NCI-H2171 (cell line): ENCODE measurements around the gene MRPS27.

Experiments
- DNase-seq: peaks from one replicate; lab custom pipeline; 2025; lab: John Stamatoyannopoulos, UW

Gene MRPS27

DNA sequence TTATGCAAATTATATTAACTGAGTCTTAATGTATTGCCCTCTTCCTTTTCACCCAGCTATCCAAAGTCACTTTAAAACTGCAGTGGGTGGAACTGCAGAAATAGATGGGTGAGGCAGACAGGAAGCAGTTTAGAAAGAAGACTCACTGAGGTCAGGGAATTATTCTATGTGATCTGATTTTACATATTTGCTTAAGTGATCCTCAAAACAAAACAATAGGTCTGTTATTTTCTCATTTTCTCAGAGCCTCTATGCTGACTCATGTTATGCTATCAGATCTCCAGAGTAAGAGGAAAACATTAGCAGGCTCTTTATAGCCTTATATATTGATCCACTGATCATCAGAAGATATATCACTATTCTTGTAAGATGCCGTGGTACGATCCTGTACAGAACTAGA lies 63.5 kb downstream of the MRPS27 start:
- DNase-seq, result no peak

DNA sequence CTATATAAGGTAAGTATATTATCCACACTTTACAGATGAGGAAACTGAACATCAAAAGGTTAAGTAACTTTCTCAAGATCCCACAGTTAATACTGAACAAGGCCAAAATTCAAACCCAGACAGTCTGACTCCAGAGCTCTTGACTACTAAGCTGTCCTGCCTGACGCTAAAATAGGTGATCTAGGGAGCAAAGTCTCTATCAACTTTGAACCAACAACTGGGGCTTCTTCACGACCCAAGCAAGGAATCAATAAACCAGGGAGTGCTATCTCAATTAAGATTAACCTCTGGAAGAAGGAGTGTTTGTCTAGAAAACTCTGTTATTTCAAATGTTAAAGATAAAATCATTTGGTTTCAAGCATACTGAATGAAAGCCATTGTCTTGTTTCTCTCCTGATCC lies 64.4 kb downstream of the MRPS27 start:
- DNase-seq, result no peak

GRCh38 chr5:72255237-72255636 lies 64.8 kb downstream of the MRPS27 start:
- DNase-seq, result no peak

DNA sequence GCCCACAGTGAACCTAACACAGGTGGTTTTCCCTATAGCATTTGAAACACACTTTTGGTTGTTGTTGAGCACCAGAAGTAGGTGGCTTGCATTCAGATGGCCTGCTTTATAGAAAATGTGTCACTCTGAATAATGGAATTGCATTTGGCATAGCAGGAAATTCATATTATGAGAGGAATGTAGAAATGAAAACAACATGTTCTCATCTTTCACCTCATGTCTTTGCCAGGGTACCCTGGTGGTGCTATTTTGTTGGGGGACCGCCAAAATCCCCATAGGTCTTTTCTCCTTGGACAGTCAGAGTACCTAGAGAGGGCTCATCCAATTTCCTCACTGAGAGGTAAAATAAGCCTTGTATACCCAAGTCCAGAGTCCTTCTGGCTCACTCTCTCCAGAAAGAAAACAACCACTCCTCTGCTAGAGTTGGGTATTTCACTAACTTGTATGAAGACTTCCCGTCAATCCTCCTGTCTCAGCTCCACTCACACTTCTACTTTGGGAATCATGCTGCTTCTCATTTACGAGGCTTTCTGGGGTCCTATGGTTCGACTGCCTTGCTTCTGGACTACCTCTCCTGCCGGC lies 67.4 kb downstream of the MRPS27 start:
- no peak for DNase-seq

DNA sequence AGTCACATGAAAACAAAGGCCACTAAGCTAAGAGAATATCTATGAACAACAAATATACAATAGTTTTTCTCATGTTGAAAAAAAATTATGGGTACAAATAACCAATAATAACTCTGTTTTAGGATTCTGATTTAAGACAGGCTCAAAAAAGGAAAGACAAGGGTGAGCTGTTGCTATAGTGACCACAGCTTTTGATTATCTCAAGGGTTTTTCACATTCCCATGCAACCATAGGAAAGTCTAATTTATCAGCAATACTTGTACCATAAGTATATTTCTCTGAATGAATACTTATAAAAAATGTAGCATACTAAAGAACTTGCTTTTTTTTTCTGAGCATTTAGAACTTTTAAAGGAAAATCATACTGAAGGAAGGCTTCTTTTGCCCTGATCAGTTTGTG lies 68.0 kb downstream of the MRPS27 start:
- no peak for DNase-seq

GRCh38 chr5:72251386-72251785 lies 68.7 kb downstream of the MRPS27 start:
- no peak for DNase-seq

DNA sequence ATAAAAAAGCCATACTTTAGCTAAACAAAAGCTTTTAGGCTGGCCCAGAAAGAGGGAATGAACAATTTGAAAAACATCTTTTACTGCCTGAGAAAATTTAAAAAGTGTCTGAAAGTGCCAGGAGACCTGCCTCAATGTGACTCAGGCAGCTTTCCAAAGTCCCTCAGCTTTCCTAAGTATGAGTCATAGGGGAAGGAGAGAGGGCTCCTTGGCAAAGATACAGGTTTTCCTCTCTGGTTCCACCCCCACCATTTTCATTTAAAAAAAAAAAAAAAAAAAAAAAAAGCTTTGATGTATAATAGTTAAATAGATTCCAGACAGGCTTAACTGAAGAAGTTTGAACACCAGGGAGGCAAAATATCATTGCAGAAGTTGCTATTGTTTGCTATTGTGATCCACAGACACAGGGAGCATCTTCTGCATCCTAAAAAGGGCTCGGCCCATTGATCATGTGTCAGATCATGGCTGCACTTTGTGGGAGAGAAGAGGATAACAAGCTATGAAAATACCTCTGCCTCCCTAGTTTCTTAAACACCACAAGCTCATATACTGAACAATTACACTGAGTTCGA lies 71.5 kb downstream of the MRPS27 start:
- peak; percentile 16 for DNase-seq

DNA sequence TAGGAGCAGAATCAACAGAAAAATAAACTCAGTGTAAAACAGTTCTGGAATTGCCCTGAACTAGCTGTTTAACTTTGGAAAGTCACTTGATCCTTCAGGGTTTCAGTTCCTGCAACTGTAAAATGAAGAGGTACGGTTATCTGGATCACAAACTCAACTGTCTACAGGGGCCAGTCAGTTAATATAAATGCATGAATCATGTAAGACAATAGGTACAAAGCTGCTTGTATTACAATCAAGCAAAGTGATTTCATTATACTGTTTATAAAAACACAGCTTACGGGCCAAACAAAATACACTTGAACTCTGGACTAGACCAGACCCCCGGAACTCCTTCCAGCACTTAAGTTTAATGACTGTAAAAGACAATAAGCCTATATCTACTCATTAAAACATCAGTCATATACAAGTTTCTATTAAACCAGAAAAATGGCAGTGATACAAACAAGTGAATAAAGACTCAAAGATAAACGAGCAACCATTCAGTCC lies 73.0 kb downstream of the MRPS27 start:
- no peak for DNase-seq

- DNase-seq, result no peak
Observed at GRCh38 chr5:72245951-72246532, 74.0 kb downstream of the MRPS27 start.

- DNase-seq, result no peak
Observed at GRCh38 chr5:72245546-72245945, 74.5 kb downstream of the MRPS27 start.

- no peak for DNase-seq
Observed at GRCh38 chr5:72244862-72245371, 75.1 kb downstream of the MRPS27 start.

- DNase-seq, result no peak
Observed at GRCh38 chr5:72243706-72244105, 76.3 kb downstream of the MRPS27 start.

DNA sequence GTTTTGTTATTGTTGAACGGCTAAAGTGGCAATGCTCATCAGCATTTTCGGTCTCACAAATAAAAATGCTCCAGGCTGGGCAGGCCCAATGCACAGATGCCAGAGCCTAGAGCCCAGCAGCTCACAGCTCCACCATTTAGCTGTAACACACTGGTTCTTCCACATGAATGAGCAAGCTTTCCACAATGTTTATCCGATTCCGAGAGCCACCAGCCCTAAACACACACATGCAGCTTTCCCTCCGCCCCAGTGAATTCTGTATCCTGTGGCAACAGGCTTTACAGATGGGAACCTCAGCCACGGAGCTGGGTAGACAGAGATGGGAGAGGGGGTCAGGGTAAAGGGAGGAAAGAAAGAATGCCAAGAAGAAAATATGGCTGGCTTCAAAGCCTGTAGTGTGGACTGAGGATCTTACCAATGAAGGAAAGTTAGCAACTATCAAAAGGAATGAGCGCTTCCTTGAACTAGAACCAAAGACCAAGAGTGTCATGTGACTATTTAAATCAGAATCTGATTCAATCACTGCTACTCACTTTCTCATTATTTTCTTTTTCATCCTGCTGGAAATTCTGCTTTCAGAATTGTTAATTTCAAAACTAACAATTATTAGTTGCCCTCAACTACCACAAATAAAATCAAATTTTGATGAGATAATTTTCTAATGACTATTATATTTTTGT lies 77.1 kb downstream of the MRPS27 start:
- DNase-seq, result peak; percentile 77

GRCh38 chr5:72241346-72242003 lies 78.6 kb downstream of the MRPS27 start:
- DNase-seq, result no peak

DNA sequence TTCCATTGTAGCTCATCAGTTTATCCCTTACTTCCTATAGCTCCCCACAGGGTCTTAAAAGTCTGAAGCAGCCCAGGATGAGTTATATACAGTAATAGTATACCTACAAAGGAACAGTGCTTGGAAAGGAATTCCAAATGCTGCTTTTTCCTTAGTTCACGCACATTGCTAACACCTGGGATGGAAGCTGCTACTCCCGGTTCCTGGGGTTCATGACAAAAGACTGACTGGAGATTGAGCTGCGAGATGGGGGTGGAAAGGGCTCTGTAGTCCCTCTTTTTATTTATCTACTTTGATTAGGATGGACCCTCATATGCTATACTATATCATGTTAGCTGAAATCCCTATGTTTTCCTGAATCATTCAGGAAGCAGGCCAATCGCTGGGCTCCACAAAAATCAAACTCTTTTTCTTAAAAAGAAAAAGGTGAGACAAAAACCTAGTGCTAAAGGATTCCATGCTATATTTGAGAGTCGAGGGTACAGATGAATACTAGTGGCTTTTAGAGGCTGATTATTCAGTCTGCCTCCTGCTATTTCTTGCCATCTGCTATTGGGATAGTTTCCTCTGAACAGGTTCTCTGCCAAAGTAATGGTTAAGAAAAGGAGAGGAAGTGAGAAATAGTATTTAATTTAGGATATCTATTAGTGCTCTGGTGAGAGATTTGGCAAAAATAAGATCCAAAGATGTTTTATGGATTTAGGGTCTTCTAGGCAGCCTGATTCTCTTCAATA lies 81.2 kb downstream of the MRPS27 start:
- DNase-seq, result no peak

- no peak for DNase-seq
Observed at GRCh38 chr5:72237879-72238278, 82.2 kb downstream of the MRPS27 start.

GRCh38 chr5:72237415-72237814 lies 82.6 kb downstream of the MRPS27 start:
- DNase-seq, result no peak

GRCh38 chr5:72235725-72236124 lies 84.3 kb downstream of the MRPS27 start:
- DNase-seq, result no peak

DNA sequence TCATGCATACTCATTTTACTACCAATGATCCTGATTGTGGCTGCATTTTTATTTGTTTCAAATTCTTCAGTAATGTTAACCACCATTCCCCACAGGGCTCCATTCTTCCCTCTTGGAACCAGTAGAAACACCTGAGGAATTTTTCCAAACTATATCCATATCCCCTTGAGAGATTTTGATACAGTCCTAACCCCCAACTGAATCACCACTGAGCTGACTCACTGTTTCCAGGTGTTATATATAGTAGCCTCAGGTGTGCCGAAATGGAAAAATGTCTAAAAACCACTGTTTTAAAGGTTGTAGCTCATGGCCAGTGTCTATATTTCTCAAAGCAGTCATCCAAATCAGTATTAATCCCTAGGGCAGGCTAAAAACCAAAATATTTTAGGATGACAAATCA lies 85.2 kb downstream of the MRPS27 start:
- no peak for DNase-seq

DNA sequence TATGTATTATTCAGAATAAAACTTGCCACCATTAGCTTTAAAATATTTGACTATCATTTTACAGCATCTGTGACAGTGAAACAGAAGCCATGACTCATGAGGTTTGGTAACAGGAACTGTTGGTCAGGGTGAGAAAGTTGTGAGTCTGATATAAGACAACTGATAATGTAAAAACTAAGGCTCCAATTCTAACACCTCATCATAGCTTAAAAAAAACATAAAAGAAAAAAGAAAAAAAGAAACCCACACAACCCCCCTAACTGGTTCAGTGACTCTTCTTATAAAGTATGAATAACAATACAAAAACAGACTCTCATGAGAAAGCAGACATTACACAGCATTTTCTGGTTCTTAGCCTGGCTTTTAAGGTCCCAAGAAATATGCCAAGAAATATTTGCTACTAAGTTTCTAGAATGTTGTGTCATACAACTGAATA lies 85.8 kb downstream of the MRPS27 start:
- DNase-seq, result no peak

- DNase-seq, result no peak
Observed at GRCh38 chr5:72233835-72234234, 86.2 kb downstream of the MRPS27 start.

GRCh38 chr5:72232838-72233237 lies 87.2 kb downstream of the MRPS27 start:
- no peak for DNase-seq
